NCI-H226 (cell line): Measurements from ENCODE around the gene DBET.
"Not testable (repeated sequence)": the region's sequence is repeated elsewhere in the genome, so short reads cannot be mapped to it uniquely, and the experiment has no call there.

Source experiments
- DNase-seq: peaks from one replicate; pipeline ENCODE4 v3.0.0-alpha.2; 2015

DBET gene

DNA sequence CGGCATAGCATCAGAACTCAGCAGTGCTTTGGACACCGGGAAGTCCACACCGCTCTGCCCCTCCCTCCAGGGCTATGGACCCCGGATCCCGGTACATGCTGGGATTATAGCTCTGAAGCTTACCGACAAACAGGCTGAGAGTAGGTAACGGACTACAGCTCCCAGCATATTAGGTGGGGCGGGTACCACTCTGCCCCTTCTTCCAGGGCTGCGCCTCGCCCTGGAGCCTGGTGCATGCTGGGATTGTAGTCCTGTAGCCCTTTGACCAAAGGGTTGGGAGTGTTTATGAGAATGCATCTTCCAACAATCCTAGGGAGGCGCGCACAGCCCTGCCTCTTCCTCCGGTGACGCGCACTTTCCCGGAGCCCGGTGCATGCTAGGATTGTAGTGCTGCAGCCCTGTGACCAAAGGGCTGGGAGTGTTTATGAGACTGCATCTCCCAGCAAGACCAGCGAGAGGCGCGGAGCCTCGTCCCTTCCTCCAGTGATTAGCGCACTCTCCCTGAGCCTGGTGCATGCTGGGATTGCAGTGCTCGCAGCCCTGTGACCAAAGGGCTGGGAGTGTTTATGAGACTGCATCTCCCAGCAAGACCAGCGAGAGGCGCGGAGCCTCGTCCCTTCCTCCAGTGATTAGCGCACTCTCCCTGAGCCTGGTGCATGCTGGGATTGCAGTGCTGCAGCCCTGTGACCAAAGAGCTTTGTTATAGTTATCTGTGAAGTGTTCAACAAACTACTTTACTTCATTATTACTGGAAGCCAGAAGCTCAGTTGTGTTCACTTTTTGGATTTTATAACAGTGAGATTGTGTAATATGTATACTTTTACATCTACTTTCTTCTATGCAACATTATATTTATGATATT is 14.7 kb upstream of the DBET start:
- not testable (repeated sequence) for DNase-seq

DNA sequence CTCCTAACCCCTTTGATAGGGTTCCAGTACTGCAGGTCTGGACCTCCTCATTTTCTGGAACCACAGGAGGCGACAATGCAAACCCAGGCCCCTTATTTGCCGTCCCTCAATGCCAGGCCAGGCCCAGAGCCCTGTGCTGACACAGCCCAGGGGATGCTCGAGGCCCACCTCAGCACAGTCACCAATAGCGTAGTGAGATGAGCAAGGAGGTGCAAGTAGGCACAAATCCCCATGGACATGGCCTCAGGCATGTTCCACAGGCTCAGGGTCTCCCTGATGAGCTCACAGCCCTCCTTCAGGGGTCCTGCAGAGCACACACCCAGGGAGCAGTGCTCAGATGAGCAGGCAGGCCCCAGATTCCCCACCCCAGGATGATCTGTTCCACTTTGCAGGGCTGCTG is 5.3 kb upstream of the DBET start:
- DNase-seq: not testable (repeated sequence)

DNA sequence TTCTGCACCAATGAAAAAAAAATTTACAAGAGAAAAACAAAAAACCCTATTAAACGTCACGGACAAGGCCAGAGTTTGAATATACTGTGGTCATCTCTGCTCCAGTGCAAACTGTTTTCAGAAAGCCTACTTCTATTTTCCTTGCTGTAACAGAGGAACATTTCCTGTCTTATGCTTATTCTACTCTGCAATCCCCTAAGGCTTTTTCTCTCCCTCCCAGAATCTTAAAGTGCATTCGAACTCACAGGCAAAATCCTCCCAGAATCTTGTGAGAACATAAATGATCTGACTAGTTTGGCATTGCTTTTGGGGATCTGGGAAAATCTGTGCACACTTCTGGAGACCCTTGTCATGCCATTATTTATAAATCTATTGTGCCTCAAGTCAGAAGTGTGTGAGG is 503 bp downstream of the DBET start:
- DNase-seq: not testable (repeated sequence)

DNA sequence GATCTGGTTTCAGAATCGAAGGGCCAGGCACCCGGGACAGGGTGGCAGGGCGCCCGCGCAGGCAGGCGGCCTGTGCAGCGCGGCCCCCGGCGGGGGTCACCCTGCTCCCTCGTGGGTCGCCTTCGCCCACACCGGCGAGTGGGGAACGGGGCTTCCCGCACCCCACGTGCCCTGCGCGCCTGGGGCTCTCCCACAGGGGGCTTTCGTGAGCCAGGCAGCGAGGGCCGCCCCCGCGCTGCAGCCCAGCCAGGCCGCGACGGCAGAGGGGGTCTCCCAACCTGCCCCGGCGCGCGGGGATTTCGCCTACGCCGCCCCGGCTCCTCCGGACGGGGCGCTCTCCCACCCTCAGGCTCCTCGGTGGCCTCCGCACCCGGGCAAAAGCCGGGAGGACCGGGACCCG is 4.0 kb downstream of the DBET start:
- not testable (repeated sequence) for DNase-seq

DNA sequence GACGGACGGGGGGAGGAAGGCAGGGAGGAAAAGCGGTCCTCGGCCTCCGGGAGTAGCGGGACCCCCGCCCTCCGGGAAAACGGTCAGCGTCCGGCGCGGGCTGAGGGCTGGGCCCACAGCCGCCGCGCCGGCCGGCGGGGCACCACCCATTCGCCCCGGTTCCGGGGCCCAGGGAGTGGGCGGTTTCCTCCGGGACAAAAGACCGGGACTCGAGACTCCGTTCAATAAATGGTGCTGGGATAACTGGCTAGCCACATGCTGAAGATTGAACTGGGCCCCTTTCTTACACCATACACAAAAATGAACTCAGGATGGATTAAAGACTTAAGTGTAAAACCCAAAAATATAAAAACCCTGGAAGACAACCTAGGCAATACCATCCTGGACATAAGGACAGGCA is 28.8 kb downstream of the DBET start:
- not testable (repeated sequence) for DNase-seq

DNA sequence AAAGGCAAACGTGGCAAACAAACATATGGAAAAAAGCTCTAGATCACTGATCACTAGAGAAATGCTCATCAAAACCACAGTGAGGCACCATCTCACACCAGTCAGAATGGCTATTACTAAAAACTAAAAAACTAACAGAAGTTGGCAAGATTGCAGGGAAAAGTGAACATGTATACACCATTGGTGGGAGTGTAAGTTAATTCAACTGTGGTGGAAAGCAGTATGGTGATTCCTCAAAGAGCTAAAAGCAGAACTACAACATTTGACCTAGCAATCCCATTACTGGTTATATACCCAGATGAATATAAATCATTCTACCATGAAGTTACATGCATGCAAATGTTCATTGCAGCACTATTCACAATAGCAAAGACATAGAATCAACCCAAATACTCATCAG is 29.7 kb downstream of the DBET start:
- DNase-seq: not testable (repeated sequence)

DNA sequence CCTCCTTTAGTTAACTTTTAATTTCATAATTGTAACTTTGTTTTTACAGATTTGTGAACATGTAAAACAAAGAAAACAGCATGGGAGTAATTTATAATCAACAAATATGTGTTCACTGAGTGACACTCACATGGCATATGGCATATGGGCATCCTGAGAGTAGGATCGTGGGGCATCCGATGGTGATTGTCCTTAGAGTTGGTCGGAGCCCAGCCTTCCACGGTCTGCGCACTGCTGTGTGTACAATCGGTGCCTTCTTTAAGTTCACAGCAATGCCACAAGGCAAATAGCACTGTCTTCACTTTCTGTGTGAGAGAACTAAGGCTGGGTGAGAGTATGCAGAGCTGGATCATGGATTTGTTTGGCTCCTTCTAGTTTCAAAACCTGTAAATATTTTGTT is 31.0 kb downstream of the DBET start:
- DNase-seq: not testable (repeated sequence)

DNA sequence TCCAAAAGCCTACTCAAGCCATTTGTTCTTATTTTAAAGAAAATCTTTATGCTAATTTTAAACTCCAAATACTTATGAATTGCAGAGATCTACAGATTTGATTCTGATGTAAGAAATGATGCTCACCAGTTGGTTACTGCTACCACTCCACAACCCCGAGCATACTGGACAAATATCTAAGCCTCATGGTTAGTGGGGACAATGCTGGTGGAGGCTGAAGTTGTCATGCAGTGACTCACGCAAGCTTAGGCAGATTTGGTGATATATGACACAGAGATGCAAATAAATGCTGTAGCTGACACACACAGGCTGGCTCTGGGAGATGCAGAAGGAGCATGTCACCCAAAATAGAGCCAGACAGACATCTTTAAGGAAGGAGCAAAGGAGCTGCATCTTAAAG is 35.3 kb downstream of the DBET start:
- DNase-seq: not testable (repeated sequence)

DNA sequence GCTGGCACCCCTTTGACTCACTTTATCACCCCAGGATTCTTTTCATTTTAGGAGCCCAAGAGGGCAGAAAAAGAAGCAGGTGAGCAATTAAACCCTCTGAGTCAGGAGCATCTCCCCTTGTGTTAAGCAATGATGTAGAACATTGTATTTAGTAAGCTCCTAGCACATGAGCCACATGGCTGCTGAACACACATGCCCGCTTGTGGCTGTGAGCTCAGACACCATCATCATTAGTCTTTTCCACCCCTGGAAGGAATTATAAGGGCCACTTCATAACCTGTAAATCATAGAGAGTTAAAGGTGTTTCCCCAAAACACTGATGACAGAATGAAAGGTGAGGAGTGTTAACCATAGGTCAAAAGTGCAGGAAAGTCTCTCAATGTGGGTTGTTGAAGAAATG is 37.2 kb downstream of the DBET start:
- DNase-seq: not testable (repeated sequence)

DNA sequence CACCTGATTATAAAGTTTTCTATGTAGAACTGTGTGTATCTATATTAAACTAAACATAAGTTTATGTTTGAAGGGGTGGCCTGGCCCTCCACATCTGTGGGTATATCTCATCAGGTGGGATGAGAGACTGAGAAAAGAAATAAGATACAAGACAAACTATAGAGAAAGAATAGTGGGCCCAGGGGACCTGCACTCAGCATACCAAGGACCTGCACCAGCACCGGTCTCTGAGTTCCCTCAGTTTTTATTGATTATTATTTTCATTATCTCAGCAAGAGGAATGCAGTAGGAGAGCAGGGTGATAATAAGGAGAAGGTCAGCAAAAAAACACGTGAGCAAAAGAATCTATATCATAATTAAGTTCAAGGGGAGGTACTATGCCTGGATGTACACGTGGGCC is 41.9 kb downstream of the DBET start:
- DNase-seq: not testable (repeated sequence)

DNA sequence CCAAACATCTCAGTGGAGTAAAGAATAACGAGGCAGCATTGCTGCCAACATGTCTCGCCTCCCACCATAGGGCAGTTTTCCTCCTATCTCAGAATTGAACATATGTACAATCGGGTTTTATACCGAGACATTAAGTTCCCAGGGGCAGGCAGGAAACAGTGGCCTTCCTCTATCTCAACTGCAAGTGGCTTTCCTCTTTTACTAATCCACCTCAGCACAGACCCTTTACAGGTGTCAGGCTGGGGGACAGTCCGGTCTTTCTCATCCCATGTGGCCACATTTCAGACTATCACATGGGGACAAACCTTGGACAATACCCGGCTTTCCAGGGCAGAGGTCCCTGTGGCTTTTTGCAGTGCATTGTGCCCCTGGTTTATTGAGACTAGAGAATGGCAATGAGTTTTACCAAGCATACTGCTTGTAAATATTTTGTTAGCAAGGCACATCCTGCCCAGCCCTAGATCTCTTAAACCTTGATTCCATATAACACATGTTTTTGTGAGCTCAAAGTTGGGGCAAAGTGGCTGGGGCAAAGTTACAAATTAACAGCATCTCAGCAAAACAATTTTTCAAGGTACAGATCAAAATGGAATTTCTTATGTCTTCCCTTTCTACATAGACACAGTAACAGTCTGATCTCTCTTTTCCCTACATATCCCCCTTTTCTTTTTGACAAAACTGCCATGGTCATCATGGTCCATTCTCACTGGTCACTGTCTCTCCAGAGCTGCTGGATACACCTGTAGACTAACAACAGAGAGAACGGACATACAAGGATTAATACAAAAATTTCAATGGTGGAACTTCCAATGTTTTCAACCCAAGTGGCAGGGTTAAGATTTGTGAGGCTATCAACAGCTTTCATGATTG is 42.5 kb downstream of the DBET start:
- DNase-seq: not testable (repeated sequence)

DNA sequence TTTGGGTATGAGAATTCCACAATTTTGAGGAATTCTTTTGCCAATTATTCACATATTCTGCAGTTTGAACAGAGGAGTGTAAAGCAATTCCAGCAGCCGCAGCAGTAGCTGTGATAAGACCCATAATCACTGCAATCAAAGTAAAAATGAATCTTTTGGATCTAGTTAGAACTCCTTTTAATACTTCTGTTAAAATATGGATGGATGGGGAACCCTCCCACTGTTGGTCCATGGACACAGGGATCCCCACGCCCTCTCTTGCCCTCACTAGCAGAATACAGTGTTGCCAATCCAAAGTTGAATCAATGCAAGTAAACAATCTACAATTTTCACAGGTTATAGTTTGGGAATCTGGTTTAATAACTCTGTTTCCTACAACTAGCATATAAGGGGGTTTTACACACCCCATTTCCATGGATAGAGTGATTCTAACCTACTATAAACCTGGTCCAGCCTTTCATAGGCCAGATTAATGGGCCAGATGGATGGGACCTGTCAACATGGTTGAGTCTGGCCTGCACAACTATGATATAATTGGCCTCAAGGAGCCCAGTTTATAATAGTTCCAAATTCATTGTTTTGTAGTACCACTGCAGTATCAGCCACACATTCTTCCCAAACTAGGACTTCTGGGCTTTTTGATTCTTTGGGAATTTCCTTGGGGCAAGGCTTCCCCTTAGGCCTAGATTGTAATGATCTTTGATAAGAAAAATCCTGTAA is 43.6 kb downstream of the DBET start:
- not testable (repeated sequence) for DNase-seq

DNA sequence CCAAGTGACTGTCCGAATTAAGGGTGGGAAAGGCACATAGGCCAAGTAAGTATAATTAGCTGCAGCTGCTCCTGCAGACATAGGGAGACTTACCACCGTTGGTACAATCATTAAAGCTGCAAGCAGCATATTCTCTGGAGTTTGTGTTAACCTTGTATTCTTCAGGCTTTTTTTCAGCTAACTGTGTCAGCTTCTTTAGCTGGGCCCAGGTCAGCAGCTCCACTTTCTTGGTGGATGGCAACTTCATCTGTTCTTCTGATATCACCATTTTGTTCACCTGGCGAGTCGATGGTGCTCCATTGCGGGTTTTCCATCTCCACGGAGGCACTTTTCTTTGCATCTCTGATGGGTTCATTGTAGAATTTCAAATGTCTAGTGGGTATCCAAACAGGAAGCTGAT is 44.5 kb downstream of the DBET start:
- DNase-seq: not testable (repeated sequence)

DNA sequence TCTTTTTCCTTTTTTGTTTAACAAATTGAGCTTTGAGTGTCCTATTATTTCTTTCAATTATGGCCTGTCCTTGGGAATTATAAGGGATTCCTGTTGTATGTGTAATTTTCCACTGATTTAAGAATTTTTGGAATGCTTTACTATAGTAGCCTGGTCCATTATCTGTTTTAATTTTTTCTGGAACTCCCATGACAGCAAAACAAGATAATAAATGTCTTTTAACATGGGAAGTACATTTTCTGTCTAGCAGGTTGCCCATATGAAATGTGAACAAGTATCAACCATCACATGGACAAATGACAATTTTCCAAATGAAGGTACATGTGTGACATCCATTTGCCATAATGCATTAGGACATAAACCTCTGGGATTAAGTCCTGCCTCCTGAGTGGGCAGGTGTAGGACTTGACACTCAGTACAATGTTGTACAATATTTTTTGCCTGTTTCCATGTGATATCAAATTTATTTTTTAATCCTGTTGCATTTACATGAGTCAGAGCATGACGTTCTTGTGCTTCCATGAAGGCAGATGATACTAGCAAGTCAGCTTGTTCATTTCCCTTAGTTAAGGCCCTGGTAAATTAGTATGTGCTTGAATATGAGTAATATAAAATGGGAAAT is 45.2 kb downstream of the DBET start:
- DNase-seq: not testable (repeated sequence)

DNA sequence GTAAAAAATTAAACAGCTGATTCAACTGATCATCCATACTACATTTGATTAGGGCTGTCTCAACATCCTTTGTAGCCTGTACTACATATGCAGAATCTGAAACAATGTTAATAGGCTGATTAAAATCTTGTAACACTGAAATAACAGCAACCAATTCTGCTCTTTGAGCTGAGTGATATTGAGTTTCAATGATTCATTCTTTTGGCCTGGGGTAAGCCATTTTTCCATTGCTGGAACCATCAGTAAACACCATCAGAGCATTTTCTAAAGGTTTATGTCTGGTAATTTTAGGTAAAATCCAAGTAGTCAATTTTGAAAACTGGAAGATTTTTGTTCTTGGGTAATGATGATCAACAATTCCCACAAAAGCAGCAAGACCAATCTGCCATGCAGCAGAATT is 45.7 kb downstream of the DBET start:
- not testable (repeated sequence) for DNase-seq

DNA sequence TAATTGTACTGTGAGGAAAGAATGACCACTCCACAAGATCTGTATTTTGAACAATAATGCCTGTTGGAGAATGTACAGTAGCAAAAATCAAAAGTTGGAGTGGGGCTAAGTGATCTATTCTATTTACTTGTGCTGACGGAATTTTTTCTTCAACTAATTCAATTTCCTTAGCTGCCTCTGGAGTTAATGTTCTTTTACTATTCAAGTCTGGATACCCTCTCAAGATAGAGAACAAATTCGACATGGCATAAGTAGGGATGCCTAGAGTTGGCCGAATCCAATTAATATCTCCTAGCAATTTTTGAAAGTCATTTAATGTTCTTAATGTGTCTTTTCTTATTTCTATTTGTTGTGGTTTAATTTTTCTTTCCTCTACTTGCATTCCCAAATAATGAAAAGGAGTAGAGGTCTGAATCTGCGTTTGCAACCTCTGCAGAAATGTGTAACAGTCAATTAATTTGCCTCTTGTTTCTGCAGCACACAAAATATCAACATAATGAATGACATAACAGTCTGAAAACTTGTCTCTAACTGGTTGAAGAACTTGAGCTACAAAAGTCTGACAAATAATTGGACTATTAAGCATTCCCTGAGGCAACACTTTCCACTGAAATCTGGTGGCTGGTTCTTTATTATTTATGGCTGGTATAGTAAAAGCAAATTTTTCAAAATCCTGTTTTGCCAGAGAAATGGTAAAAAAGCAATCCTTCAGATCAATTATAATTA is 46.4 kb downstream of the DBET start:
- not testable (repeated sequence) for DNase-seq

DNA sequence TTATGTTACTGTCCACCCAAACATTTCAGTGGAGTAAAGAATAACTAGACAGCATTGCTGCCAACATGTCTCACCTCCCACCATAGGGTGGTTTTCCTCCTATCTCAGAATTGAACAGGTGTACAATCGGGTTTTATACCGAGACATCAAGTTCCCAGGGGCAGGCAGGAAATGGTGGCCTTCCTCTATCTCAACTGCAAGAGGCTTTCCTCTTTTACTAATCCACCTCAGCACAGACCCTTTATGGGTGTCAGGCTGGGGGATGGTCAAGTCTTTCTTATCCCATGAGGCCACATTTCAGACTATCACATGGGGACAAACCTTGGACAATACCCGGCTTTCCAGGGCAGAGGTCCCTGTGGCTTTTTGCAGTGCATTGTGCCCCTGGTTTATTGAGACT is 48.6 kb downstream of the DBET start:
- DNase-seq: not testable (repeated sequence)

DNA sequence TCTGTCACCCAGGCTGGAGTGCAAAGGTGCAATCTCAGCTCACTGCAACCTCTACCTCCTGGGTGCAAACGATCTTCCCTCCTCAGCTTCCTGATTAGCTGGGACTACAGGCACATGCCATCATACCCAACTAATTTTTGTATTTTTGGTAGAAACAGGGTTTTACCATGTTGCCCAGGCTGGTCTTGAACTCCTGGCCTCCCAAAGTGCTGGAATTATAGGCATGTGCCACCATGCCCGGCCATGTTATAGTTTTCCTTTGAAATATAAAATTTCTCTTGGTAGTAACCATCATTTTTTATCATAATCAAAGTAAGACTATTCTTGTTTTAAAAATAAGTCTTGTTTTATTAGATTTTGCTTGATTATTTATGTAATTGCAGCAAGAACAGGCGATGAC is 50.7 kb downstream of the DBET start:
- not testable (repeated sequence) for DNase-seq
